ENCODE measurements around the gene PCDHA1.
"Not testable (repeated sequence)": the region's sequence is repeated elsewhere in the genome, so short reads cannot be mapped to it uniquely, and the experiment has no call there.

PCDHA1 gene

GRCh38 chr5:140849831-140850634, 64.1 kb downstream of the PCDHA1 start:
- H3K9me3 ChIP-seq (ENCODE audit: insufficient read depth, low read length, severe bottlenecking); DNase-seq; H4K20me1 ChIP-seq (ENCODE audit: insufficient read depth, low read length); H2AFZ ChIP-seq (ENCODE audit: low read depth, low read length); H3K36me3 ChIP-seq (ENCODE audit: insufficient read depth, low read length); H3K27ac ChIP-seq (ENCODE audit: low read length); H3K9ac ChIP-seq (ENCODE audit: low read depth, low read length); ATAC-seq (ENCODE audit: insufficient read depth, low read depth); H3K27me3 ChIP-seq (ENCODE audit: insufficient read depth, low read length, poor library complexity); H3K4me3 ChIP-seq (ENCODE audit: low read depth in 1 of 2, low read length in 2 of 2); H3K4me2 ChIP-seq (ENCODE audit: insufficient read depth, low read length); H3K4me1 ChIP-seq (ENCODE audit: insufficient read depth, low read length); H3K79me2 ChIP-seq (ENCODE audit: insufficient read depth, low read length): not testable (repeated sequence)

- H3K36me3 ChIP-seq (ENCODE audit: insufficient read depth, low read length), result no peaks in the 10 kb centered on the region
- H3K4me1 ChIP-seq (ENCODE audit: insufficient read depth, low read length), result no peaks in the 10 kb centered on the region
- H4K20me1 ChIP-seq (ENCODE audit: insufficient read depth, low read length), result no peaks in the 10 kb centered on the region
- H3K27me3 ChIP-seq (ENCODE audit: insufficient read depth, low read length, poor library complexity), result no peaks in the 10 kb centered on the region
- H3K27ac ChIP-seq (ENCODE audit: low read length), result no peak within 1 kb of the TSS
- H3K4me3 ChIP-seq (ENCODE audit: low read depth in 1 of 2, low read length in 2 of 2), result no peak within 1 kb of the TSS
- TF ChIP-seq EZH2 (IDR thresholded peaks at IDR 0.05; ENCODE audit: borderline replicate concordance, low read depth, low read length, severe bottlenecking) (no peak), CTCF (IDR thresholded peaks at IDR 0.05; ENCODE audit: borderline replicate concordance, extremely low read depth, low read length, poor library complexity, severe bottlenecking) (peak; percentile 42)
- no peak within 1 kb of the TSS for H3K4me2 ChIP-seq (ENCODE audit: insufficient read depth, low read length)
- no peak within 1 kb of the TSS for H3K9ac ChIP-seq (ENCODE audit: low read depth, low read length)
- no peaks in the 10 kb centered on the region for H3K9me3 ChIP-seq (ENCODE audit: insufficient read depth, low read length, severe bottlenecking)
- no peak within 1 kb of the TSS for H2AFZ ChIP-seq (ENCODE audit: low read depth, low read length)
- no peaks in the 10 kb centered on the region for H3K79me2 ChIP-seq (ENCODE audit: insufficient read depth, low read length)
- ATAC-seq (ENCODE audit: insufficient read depth, low read depth) (no peak), DNase-seq (no peak)
Observed at GRCh38 chr5:140855772-140856674, 70.1 kb downstream of the PCDHA1 start, which contains the start of gene PCDHA10. Gene PCDHA10, plus strand, starts transcription at chr5:140855897. Its CDS starts 152 bp downstream, at chr5:140856049.

- H3K27ac ChIP-seq (ENCODE audit: low read length), result no peak overlapping the region
- no peaks in the 10 kb centered on the region for H3K9me3 ChIP-seq (ENCODE audit: insufficient read depth, low read length, severe bottlenecking)
- no peaks in the 10 kb centered on the region for H4K20me1 ChIP-seq (ENCODE audit: insufficient read depth, low read length)
- no peaks in the 10 kb centered on the region for H3K36me3 ChIP-seq (ENCODE audit: insufficient read depth, low read length)
- H3K4me3 ChIP-seq (ENCODE audit: low read depth in 1 of 2, low read length in 2 of 2), result no peak overlapping the region
- TF ChIP-seq EZH2 (IDR thresholded peaks at IDR 0.05; ENCODE audit: borderline replicate concordance, low read depth, low read length, severe bottlenecking) (no peak), CTCF (IDR thresholded peaks at IDR 0.05; ENCODE audit: borderline replicate concordance, extremely low read depth, low read length, poor library complexity, severe bottlenecking) (no peak)
- no peak for DNase-seq
- H3K27me3 ChIP-seq (ENCODE audit: insufficient read depth, low read length, poor library complexity), result no peaks in the 10 kb centered on the region
- H3K9ac ChIP-seq (ENCODE audit: low read depth, low read length), result no peak overlapping the region
- ATAC-seq (ENCODE audit: insufficient read depth, low read depth), result no peak
- no peak overlapping the region for H2AFZ ChIP-seq (ENCODE audit: low read depth, low read length)
- no peak overlapping the region for H3K4me2 ChIP-seq (ENCODE audit: insufficient read depth, low read length)
- no peaks in the 10 kb centered on the region for H3K4me1 ChIP-seq (ENCODE audit: insufficient read depth, low read length)
- H3K79me2 ChIP-seq (ENCODE audit: insufficient read depth, low read length), result no peaks in the 10 kb centered on the region
Observed at GRCh38 chr5:140857177-140857986, 71.4 kb downstream of the PCDHA1 start.

Measured in DND-41 (cell line).